WTC11 (cell line): ENCODE measurements around the gene SDK2.

Experiments
- ATF3 ChIP-seq: sonication (generic); formaldehyde crosslinking; conservative IDR thresholded peaks from 2 replicates; pipeline ENCODE4 v1.8.1; 2022; ENCODE audit warnings: mild to moderate bottlenecking, missing genetic modification reagents
- CBFB ChIP-seq: sonication (generic); formaldehyde crosslinking; IDR thresholded peaks from 2 replicates; pipeline ENCODE4 v1.8.1; 2022; ENCODE audit warnings: mild to moderate bottlenecking, low read depth, missing genetic modification reagents
- E2F1 ChIP-seq: sonication (generic); formaldehyde crosslinking; IDR thresholded peaks from 2 replicates; pipeline ENCODE4 v1.8.0; 2022; ENCODE audit warnings: mild to moderate bottlenecking, missing genetic modification reagents
- JUN ChIP-seq: sonication (generic); formaldehyde crosslinking; IDR thresholded peaks from 2 replicates; pipeline ENCODE4 v1.8.0; 2023; ENCODE audit warnings: mild to moderate bottlenecking, missing genetic modification reagents
- KAT7 ChIP-seq: sonication (generic); formaldehyde crosslinking; IDR thresholded peaks from 2 replicates; pipeline ENCODE4 v1.8.1; 2023; ENCODE audit warnings: missing genetic modification reagents, mild to moderate bottlenecking, borderline replicate concordance
- NFYB ChIP-seq: sonication (generic); formaldehyde crosslinking; conservative IDR thresholded peaks from 2 replicates; pipeline ENCODE4 v1.8.0; 2022; ENCODE audit warnings: low read depth, missing genetic modification reagents
- NR1H2 ChIP-seq: sonication (generic); formaldehyde crosslinking; IDR thresholded peaks from 2 replicates; pipeline ENCODE4 v1.9.0; 2021; ENCODE audit warnings: mild to moderate bottlenecking, moderate library complexity, missing genetic modification reagents
- NR2C2 ChIP-seq: sonication (generic); formaldehyde crosslinking; IDR thresholded peaks from 2 replicates; pipeline ENCODE4 v1.8.0; 2022; ENCODE audit warnings: mild to moderate bottlenecking, missing genetic modification reagents
- RORB ChIP-seq: fragments of 250-450 bp; sonication (Bioruptor Pico); IDR thresholded peaks from 2 replicates; pipeline ENCODE4 v1.9.0; 2021; ENCODE audit warnings: mild to moderate bottlenecking
- SP1 ChIP-seq: sonication (generic); formaldehyde crosslinking; conservative IDR thresholded peaks from 2 replicates; pipeline ENCODE4 v1.8.1; 2022; ENCODE audit warnings: missing genetic modification reagents
- ZNF317 ChIP-seq: sonication (generic); formaldehyde crosslinking; IDR thresholded peaks from 2 replicates; pipeline ENCODE4 v1.8.1; 2023; ENCODE audit warnings: low read depth, mild to moderate bottlenecking, moderate library complexity, missing genetic modification reagents, borderline replicate concordance
- ZNF423 ChIP-seq: fragments of 250-450 bp; sonication (Bioruptor Pico); IDR thresholded peaks from 2 replicates; pipeline ENCODE4 v2.1.2; 2022; ENCODE audit warnings: mild to moderate bottlenecking, moderate library complexity
- ZNF512 ChIP-seq: sonication (generic); formaldehyde crosslinking; IDR thresholded peaks from 2 replicates; pipeline ENCODE4 v1.8.1; 2022; ENCODE audit warnings: missing genetic modification reagents, borderline replicate concordance
- TF ChIP-seq, protein P1 (sequence below): fragments of 200-600 bp; IDR thresholded peaks from 2 replicates; pipeline ENCODE4 v1.8.0; 2022; ENCODE audit warnings: antibody characterized with exemption

DNA sequence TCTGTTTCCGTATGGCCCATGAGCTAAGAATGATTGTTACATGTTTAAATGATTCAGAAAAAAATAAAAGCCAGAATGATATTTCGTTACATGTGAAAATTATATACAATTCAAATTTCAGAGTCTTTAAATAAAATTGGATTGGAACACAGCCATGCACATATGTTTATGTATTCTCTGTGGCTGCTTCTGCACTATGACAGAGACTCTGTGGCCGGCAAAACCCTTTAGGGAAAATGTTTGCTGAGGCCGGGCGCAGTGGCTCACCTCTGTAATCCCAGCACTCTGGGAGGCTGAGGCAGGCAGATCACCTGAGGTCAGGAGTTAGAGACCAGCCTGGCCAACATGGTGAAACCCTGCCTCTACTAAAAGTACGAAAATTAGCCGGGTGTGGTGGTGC lies 316.6 kb downstream of the SDK2 start:
- TF ChIP-seq RORB (CRISPR knock-in tag) (no peak), ZNF512 (no peak), SP1 (CRISPR knock-in tag) (no peak), ZNF317 (CRISPR knock-in tag) (no peak), ATF3 (no peak), NR2C2 (no peak), ZNF423 (CRISPR knock-in tag) (no peak), KAT7 (no peak), CBFB (no peak), E2F1 (CRISPR knock-in tag) (no peak), NR1H2 (no peak), JUN (CRISPR knock-in tag) (no peak), NFYB (no peak)
- TF ChIP-seq, protein P1, sequence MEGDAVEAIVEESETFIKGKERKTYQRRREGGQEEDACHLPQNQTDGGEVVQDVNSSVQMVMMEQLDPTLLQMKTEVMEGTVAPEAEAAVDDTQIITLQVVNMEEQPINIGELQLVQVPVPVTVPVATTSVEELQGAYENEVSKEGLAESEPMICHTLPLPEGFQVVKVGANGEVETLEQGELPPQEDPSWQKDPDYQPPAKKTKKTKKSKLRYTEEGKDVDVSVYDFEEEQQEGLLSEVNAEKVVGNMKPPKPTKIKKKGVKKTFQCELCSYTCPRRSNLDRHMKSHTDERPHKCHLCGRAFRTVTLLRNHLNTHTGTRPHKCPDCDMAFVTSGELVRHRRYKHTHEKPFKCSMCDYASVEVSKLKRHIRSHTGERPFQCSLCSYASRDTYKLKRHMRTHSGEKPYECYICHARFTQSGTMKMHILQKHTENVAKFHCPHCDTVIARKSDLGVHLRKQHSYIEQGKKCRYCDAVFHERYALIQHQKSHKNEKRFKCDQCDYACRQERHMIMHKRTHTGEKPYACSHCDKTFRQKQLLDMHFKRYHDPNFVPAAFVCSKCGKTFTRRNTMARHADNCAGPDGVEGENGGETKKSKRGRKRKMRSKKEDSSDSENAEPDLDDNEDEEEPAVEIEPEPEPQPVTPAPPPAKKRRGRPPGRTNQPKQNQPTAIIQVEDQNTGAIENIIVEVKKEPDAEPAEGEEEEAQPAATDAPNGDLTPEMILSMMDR = no peak
